C4-2B (cell line): ENCODE data around the gene SLC26A2.
A peak's percentile ranks its signal among the peaks of the same experiment; 100 is the strongest.

Experiments used
- H3K27ac ChIP-seq: fragments of 450-650 bp; 2 replicates; pipeline ENCODE4 v1.5.1; 2017
- CTCF ChIP-seq: fragments of 450-650 bp; conservative IDR thresholded peaks from 2 replicates; pipeline ENCODE4 v1.5.1; 2017; ENCODE audit warnings: mild to moderate bottlenecking
- ZFX ChIP-seq: fragments of 450-650 bp; IDR thresholded peaks from 2 replicates; pipeline ENCODE4 v1.6.1; 2017

The SLC26A2 gene

GRCh38 chr5:149959406-149960236 is 937 bp upstream of the SLC26A2 start:
- TF ChIP-seq CTCF, result peak; percentile 77
- TF ChIP-seq ZFX, result no peak

DNA sequence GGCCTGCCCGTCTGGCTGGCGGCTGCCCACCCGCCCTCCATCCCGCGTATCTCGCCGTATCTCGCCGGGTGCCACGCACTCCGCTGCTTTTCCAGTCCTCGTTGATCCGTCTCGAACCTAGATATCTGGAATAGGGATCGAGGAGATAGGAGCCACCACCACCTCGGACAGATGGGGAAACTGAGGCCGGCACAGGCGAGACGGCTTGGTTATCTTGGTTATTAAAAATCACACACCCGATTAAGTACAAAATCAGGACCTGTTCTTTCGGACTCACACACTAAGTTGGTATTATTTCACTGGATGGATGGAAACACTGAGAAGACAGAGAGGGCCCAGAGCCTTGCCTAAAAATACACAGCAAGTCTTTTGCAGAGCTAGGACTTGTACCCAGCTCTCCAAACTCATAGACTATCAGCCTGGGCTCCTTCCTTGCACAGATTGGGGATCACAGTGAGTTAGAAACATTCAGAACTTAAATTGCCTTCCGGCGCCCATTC is 678 bp downstream of the SLC26A2 start:
- H3K27ac ChIP-seq, result peak overlapping the region; percentile 64
- no peak for TF ChIP-seq CTCF
- TF ChIP-seq ZFX, result no peak

More at GRCh38 chr5:149959406-149960236, 937 bp upstream of the SLC26A2 start:
- peak overlapping the region; percentile 64 for H3K27ac ChIP-seq

GRCh38 chr5:149961957-149962409 is 1.4 kb downstream of the SLC26A2 start:
- no peak overlapping the region for H3K27ac ChIP-seq
- TF ChIP-seq ZFX (no peak), CTCF (peak; percentile 73)

DNA sequence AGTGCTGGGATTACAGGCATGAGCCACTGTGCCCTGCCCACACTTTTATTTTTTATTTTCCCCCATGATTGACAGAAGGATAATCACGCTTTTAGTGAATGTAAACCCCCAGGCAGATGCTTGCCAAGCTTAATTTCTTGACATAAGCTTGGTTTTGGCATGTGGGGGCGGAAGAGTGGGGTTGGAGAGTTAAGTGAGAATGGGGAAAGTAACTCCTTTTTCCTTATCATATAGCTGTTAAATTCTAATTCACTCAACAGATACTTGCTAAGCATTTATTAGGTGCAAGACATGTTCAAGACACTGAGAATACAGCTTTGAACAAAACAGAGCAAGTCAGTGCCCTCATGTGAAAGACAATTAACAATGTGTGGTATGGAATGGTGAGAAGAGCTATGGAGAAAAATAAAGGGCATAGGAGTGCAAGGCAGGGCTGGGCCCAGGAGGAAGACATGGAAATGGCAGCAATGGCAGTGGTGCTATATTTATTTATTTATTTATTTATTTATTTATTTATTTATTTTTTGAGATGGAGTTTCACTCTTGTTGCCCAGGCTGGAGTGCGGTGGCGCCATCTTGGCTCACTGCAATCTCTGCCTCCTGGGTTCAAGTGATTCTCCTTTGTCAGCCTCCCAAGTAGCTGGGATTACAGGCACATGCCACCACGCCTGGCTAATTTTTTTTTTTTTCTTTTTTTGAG is 2.2 kb downstream of the SLC26A2 start:
- no peak overlapping the region for H3K27ac ChIP-seq
- TF ChIP-seq ZFX (no peak), CTCF (no peak; the same call in 1 of the 2 replicates)

DNA sequence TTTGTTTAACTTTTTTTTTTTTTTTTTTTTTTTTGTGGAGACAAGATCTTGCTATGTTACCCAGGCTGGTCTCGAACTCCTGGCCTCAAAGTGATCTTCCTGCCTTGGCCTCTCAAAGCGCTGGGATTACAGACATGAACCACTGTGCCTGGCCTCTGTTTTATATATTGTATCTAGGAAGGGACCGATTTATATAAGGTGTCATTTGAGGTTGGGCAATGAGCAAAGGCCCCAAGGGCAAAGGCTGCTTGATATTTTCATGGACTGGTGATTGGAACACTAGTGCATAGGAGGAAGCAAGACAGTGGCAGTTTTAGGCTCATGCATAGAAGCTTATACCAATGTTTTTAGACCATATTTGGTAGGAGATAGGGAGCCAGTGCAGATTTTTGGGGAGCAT is 3.2 kb downstream of the SLC26A2 start:
- no peak overlapping the region for H3K27ac ChIP-seq
- TF ChIP-seq CTCF (no peak), ZFX (no peak)

DNA sequence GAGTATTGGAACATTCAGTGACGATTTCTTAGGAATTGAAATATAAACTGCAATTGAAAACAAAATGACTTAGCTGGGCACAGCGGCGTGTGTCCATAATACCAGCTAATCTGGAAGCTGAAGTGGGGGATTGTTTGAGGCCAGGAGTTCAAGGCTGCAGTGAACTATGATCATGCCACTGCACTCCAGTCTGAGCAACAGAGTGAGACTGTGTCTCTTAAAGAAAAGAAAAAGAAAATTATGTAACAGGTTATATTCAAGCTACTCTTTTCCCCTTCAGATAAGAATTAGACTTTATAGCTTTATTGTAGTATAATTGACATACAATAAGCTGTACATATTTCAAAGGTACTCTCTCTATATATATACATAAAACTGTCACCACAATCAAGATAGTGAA is 6.4 kb downstream of the SLC26A2 start:
- no peak for TF ChIP-seq CTCF
- no peak for TF ChIP-seq ZFX
- no peak overlapping the region for H3K27ac ChIP-seq

DNA sequence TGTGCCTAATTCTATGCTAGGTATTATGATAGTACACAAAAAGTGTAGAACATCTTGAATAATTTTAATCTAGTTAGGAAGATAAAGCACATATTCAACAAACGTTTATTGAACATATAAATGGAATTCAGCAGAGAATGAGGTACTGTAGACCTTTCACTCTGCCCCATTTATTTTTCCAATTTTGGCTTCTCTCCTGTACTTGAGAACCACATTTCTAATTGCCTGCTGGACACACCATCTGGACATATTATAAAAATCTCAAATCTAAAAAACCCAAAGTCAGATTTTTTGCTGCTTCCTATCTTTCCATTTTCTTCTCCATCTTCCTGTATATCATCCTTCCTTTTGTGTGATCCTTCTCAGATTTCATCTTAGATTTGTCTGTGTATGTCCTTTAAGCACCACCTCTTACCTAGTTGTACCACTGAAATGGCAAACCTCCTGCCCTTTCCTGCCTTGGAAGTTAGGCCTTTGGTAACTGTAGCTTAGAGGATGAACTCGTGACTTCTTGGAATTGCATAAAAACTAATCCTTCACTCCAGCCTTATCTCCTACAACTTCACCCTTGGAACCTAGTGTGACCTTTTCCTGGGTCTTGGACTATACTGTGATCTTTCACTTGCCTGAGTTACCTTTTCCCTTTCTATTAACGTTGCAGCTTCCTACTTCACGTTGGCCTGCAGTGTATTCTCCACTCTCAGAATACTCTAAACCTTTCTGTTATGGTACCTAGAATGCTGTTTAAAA is 8.8 kb downstream of the SLC26A2 start:
- TF ChIP-seq CTCF, result no peak
- TF ChIP-seq ZFX, result no peak
- H3K27ac ChIP-seq, result no peak overlapping the region
